ENCODE data around the gene GIT2.

DNA sequence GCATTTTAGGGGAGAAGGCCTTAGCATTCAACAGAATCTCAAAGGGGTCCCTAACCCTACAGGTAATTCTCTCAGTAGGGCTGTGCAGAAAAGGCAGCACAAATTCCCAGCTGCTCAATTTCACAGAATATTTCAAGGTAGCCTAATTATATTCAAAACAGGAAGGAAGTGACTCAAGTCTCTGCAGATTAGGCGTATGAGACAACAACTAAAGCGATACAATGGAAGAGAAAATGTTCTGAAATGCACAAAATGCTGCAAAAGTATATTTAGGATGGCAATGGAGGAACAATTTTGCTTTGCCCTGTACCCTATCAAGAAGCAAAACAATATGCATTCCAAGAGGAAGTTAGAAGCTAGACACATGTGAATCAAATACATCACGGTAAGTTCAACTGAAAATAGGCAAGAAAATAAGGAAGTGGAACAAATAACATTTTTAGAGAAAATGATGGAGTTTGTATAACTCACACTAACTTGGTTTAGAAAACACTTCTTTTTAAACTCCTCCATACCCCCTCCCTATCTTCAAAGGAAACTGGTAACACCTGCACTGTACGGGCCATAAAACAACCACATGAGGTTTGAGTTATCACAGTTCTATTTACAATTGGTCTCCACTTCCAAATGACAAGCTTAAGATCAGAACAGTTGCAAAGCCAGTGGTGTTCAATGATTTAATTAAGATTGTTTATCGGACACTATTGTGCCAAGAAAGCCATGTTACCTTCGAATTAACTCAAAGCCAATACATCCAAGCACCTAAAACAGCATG, 1.6 kb downstream of the GIT2 start:
- no peak for TF ChIP-seq POLR2A (IDR thresholded peaks at IDR 0.05; ENCODE audit: low read depth, low read length)
- TF ChIP-seq POLR2AphosphoS5 (IDR thresholded peaks at IDR 0.05; ENCODE audit: low read depth, low read length), result no peak
